GM18951 (cell line): ENCODE data around the gene HLA-F.

Experiments
- POLR2A ChIP-seq: IDR thresholded peaks from 4 replicates; pipeline ENCODE4 v1.6.1; 2011; ENCODE audit warnings: mild to moderate bottlenecking; ENCODE audit not compliant: insufficient read length, insufficient read depth; ENCODE audit errors: extremely low read depth
- in situ Hi-C: fragments of 300-500 bp; cut with MboI; formaldehyde crosslinking; loops from one replicate; pipeline ENCODE4 v1.12.0; 2022; ENCODE audit warnings: low sequenced_read_pairs, mixed read lengths, inconsistent platforms; ENCODE audit not compliant: unreplicated experiment

The HLA-F gene

DNA sequence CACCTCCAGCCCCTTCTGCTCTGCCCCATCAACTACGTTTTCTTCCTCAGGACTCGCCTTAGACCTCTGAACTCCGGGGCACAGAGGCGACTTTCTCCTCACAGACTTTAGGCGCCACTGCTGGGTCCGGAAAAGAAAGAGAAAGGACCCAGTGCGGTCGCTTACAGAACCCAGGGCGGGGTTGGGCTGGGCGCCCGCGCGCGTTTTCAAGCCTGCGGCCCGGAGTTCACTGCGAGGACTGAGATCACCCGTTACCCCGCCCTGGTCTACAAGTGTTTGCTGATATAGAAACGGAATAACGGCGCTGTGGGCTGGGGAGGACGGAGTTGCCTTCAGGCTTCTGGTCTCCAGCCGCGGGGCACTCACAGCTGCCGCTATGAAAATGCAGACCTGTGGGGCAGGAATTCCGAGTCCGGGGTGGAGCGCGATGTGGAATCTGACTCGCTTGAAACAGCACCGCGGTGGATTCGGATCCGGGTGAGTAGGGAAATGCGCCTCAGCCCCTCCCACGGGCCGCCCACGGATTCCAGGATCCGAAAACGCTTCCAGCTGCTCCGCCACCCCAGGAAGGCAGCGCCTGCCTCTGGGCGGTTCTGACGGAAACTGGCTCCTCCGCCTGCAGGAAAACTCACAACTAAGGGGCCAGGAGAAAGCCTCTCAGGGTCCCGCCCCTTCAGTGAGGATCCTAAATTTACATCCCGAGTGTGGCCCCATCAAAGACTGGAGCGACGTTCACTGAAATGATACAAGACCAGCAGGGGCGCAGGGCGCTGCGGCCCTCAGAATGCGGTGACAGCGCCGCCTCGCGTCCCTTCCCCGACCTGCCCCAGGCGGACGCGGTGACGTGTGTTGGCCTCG lies 29.4 kb downstream of the HLA-F start:
- in situ Hi-C loops = no loop called here
- TF ChIP-seq POLR2A = peak; percentile 52

DNA sequence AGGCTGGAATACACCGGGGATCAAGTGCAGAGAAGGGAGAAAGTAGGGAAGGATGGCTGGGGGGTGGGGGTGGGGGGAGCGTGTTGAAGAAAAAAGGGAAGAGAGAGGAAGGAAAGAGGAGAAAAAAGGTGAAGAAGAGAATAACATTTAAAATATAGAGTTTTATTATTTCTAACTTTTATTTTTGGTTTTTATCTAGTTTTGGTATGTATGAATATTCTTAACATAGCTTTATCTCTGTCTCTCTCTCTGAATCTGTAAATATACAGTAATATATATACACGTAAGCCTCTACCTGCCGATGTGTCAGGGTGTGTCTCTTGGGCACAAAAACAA lies 30.0 kb downstream of the HLA-F start:
- TF ChIP-seq POLR2A = no peak

DNA sequence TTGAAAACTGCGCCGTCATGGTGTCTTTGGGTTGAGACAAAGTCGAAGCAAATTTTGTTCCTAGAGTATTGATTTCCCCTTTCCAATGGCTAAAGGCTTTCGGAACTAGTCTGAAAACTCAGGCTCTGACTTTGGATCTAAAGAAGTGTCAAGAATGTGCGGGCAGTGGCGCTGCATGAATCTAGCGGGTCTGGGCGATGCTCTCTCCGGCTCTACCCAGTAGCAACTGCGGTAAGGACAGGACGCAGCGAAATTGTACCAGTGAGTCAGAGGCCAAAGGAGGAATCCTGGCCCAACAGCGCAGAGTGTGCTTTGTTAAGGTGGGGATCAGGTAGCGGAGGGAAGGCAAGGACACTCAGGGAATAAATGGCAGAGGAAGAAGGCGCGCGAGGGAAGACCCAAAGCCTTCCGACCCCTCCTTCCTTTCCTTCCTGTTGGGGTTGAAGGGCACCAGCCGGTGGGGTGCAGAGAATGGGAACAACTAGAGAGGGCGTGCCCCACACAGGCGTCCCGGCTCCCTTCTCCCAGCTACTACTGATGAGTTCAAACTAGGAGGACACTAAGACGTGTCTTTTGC lies 32.1 kb downstream of the HLA-F start:
- no peak for TF ChIP-seq POLR2A
- in situ Hi-C loops = no loop called here

More for the DNA sequence above, 30.0 kb downstream of the HLA-F start:
- in situ Hi-C loops = no loop called here

DNA sequence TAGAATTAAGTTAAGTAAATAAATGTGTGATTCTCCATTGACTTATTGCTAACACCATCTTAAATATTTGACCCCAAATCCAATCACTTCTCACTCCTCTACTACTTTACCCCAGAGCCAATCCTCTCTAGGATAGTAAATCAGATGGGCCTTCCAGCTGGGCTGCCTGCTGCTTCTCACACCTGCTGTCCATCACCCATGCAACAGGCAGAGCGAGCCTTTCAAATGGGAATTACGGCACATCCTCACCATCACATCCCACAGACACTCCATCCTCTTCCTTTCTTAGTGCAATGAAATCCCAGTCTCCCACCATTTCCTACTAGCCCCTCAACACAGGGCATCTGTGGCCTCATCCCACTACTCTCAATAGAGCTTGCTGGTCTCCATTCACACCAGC lies 34.0 kb downstream of the HLA-F start:
- in situ Hi-C loops = no loop called here

DNA sequence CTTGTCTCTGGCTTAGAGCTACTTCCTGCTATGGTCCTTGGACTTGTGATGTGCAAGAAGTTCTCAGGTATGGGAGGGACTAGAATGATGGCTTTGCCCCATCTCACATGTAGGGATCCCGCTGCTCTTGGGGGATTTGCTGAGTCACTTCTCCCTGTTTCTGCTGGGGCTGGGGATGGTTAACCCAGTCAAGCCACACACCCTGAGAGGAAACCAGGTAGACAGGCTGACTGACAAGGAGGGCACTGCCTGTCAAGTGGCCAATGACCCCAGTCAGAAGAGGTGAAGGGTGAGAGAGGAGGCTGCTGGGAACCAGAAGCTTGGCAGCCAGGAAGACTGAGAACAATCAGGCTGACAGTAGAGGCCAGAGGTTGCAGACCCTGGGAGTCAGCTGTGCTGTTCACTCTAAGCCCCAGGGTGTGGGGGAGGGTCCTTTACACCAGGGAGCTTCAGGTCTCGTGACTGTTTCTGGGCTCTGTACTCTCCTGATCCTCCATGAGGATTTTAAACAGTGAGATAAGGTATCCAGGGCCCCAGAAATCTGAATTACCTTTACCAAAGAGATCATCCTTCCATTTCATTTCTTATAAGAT lies 34.6 kb downstream of the HLA-F start:
- TF ChIP-seq POLR2A = no peak
- in situ Hi-C loops = no loop called here

More for the DNA sequence above, 34.0 kb downstream of the HLA-F start:
- no peak for TF ChIP-seq POLR2A

DNA sequence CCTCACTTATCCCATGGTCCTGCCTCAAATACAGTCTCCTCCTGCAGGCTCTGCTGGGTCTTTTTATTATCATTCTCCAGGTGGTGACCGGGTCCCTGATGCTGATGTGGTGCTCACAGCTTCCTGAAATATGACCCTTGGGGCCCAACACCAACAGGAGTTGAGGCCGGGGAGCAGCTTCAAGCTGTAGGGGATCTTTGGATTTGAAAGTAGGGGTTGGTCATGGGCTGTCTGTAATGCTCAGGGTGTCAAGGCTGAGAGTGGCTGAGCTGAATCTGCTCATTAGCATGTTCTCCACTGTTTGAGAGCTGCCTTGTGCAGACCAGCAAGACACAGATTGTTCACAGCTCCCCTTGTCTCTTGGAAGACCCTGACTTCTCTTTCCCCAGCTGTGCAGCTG lies 35.5 kb downstream of the HLA-F start:
- in situ Hi-C loops = no loop called here
- no peak for TF ChIP-seq POLR2A

DNA sequence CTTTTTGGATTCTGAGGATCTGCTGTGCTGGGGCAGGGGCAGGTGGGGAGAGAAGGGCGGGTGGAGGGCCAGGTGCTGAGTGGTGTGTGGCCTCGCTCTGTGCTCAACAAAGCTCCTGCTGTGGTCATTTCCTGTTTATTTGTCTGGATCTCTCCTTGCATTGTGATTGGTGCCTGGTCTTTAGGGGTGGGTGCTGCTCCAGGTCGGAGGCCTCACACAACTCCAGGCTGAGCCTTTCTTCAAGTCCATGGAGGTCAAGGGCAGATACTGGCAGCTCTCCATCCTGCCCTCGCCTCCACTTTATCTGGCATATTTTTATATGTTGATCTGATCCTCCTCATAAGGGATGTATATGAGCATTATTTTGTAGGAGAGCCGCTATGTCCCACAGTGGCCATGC lies 36.2 kb downstream of the HLA-F start:
- TF ChIP-seq POLR2A = no peak
- in situ Hi-C loops = no loop called here

DNA sequence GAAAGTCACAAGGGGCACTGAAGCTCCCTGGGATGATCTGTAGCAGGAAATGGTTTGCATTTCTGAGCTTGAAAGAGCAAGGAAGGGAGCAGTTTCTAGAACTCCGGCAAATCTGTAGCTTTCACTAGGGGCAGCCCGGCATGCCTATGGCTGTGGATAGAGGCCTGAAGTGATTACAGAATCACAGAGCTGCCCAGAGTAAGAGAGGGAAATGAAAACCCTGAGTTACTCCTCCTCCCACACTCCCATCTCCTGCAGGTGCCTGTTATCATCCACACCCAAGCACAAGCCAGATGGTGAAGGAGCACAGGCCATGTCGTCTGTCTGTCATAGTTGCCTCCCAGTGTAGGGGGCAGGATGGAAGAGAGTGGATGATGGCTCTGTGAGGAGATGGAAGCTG lies 37.1 kb downstream of the HLA-F start:
- in situ Hi-C loops = no loop called here
- no peak for TF ChIP-seq POLR2A

DNA sequence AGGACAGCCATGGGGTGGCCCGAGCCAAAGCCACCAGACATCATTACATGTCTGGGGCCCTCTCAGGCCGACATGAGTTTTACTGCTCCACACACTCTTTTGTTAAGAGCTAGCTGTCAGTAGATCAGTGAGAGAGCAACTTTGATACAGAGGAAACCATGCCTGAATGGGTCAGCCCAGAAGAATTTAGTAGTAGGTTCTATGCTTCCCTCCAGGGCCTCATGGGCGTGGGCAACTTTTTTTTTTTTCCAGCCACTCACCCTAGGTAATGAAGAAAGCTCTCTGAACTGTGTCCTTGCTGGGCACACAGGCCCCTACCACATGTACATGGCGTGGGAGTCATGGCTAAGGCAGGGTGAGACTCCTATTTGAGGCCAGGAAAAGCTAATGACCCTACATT lies 38.8 kb downstream of the HLA-F start:
- in situ Hi-C loops = no loop called here
- TF ChIP-seq POLR2A = no peak

DNA sequence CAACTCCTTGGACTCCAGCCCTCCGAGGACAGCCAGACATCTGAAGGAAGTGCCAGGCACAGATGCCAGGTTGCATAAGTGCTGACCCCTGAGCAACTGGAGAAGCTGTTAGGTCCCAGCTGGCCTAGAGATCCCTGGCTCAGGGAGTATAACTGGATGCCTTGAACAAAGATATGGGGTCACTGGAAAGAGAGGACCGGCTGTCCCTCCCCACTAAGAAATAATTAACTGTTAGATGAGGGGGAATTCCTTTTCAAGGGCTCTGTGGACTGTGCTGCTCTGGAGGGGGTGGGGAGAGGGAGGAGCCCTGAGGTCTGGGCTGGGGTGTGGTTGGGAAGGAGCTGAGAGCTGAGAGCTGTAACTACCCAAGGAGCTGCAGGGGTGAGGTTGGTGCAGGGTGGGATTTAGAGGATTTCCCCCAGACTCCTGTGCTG lies 39.6 kb downstream of the HLA-F start:
- TF ChIP-seq POLR2A = no peak
- in situ Hi-C loops = no loop called here

DNA sequence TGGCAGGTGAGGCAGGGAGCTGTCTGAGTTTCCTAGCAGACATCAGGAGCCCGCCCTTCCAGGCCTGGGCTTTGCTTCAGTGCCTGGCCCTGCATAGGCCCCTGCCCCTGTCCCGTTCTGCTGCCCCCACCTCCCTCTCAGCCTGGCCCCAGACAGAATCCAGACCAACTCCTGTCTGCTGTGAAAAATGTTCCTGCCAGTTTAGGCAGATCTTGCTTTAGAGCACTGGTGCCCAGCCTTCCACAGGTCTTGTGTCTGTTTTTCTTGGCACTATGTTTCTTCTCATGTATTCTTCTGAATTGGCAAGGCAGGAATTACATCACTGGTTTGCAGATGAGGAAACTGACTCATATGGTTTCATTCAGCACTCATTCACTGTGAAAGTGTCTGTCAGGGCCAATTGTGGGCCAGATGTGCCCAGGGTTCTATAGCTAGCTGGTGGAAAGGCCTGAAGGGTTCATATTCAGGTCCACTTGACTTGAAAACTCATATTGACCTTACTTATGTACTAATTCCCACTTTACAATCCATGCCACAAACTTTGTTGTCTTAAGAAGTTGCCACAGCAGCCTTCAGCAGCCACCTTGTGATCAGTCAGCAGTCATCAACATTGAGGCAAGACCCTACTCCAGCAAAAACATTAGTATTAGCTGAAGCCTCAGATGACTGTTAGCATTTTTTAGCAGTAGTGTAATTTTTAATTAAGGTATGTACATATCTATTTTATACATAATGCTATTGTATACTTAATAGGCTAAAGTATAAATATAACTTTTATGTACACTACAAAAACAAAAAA lies 40.5 kb downstream of the HLA-F start:
- in situ Hi-C loops = no loop called here
- no peak for TF ChIP-seq POLR2A

DNA sequence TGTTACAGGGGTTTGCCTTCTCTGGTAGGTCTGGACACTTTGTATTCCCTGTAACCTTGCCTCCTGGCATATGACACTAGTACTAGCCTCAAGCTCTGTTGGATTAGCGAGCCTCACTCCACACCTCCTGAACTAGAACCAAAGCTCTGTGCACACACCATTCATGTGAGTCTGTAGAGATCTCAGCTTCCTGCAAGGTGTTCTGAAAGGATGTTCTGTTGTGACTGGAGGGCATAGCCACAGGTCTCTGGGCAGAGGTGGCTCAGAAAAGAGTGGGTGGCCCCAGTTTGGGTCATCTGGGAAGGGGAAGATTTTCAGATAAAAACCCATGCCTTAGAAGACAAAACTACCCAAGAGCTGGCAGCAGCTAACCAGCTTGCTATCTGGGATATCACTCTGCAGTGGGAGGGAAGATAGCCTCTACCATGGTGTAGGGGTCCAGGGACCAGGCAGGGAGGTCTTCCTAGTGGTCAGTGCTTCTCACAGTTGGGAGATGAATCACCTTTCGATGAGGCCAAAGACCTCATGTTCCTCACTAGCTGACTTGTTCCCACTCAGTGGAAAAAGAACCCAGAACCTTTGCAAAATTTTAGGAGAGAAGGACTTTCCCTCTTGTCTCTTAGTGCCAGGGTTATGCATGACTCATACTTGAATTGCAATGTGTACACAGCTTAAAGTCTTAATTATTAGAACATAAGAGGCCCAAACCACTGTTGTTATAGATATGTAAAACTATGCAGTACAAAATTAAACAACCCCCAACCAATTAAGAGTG lies 41.4 kb downstream of the HLA-F start:
- in situ Hi-C loops = no loop called here
- TF ChIP-seq POLR2A = no peak
